ENCODE data around the gene TBC1D22A. TPM values are rescaled to one million over a fixed set of nuclear protein-coding genes. Genes with fewer than 3 reads are reported as not detected.

TBC1D22A gene
- total RNA-seq, 4 donors from 2014 or later = 9.2 to 45.3 (median 22.8) TPM

GRCh38 chr22:46911346-46911745 lies 148.9 kb downstream of the TBC1D22A start:
- Histone ChIP-seq H3K36me3 (no peaks in the 10 kb centered on the region), H3K27ac (no peak overlapping the region), H3K9me3 (no peaks in the 10 kb centered on the region), H3K4me3 (no peak overlapping the region), H3K4me1 (no peaks in the 10 kb centered on the region), H3K27me3 (no peaks in the 10 kb centered on the region)
- DNase-seq = no peak
- intact Hi-C loops (cut with DNase I; ENCODE audit: low total_unique reads) = no loop called here
- TF ChIP-seq, protein P1, sequence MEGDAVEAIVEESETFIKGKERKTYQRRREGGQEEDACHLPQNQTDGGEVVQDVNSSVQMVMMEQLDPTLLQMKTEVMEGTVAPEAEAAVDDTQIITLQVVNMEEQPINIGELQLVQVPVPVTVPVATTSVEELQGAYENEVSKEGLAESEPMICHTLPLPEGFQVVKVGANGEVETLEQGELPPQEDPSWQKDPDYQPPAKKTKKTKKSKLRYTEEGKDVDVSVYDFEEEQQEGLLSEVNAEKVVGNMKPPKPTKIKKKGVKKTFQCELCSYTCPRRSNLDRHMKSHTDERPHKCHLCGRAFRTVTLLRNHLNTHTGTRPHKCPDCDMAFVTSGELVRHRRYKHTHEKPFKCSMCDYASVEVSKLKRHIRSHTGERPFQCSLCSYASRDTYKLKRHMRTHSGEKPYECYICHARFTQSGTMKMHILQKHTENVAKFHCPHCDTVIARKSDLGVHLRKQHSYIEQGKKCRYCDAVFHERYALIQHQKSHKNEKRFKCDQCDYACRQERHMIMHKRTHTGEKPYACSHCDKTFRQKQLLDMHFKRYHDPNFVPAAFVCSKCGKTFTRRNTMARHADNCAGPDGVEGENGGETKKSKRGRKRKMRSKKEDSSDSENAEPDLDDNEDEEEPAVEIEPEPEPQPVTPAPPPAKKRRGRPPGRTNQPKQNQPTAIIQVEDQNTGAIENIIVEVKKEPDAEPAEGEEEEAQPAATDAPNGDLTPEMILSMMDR (IDR thresholded peaks at IDR 0.05) = no peak
- TF ChIP-seq POLR2A (IDR thresholded peaks at IDR 0.05) = no peak

DNA sequence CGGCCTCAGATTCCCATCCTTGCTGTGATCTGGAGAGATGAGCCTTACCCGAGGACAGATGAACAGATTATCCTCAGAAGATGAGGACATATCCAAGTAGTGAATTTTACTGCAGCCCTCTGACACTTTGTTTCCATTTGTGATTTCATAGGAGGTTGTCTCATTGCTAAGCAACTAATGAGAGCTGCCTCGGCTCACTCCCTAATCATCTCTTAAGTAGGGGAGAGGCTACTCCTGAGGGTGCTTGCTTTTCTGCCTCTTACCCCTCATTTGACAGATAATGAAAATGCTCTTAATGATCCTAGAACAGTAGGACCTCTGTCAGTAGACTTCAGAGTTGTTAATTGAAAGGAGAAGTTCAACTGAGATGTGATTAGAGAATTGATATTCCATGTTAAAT lies 150.9 kb downstream of the TBC1D22A start:
- H3K36me3 ChIP-seq = no peaks in the 10 kb centered on the region
- H3K27ac ChIP-seq = no peak overlapping the region
- TF ChIP-seq POLR2A (IDR thresholded peaks at IDR 0.05) = no peak
- TF ChIP-seq, protein P1 (IDR thresholded peaks at IDR 0.05) = no peak
- no peaks in the 10 kb centered on the region for H3K27me3 ChIP-seq
- intact Hi-C loops (cut with DNase I; ENCODE audit: low total_unique reads) = no loop called here
- no peaks in the 10 kb centered on the region for H3K4me1 ChIP-seq
- no peak for DNase-seq
- H3K4me3 ChIP-seq = no peak overlapping the region
- no peaks in the 10 kb centered on the region for H3K9me3 ChIP-seq

DNA sequence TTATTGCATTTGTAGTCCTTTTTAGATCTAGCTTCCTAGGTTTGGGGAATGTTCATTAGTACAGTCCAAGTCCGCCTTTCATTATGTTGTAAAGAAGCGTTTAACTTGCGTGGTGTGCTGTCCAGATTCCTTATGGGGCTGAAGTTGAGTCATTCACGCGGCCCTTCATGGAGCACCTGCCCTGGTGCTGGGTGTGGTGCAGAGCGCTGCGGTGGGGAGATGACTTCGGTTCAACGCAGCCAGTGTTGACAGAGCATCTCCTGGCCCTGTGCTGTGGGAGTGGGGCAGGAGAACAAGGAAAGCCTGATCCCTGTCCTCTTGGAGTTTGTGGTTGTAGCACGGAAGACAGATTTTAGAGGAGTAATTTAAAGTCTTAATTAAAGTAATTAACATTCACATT lies 152.0 kb downstream of the TBC1D22A start:
- Histone ChIP-seq H3K9me3 (no peaks in the 10 kb centered on the region), H3K36me3 (no peaks in the 10 kb centered on the region), H3K27ac (no peak overlapping the region), H3K4me1 (no peaks in the 10 kb centered on the region), H3K27me3 (no peaks in the 10 kb centered on the region), H3K4me3 (no peak overlapping the region)
- TF ChIP-seq, protein P1 (IDR thresholded peaks at IDR 0.05) = no peak
- no peak for TF ChIP-seq POLR2A (IDR thresholded peaks at IDR 0.05)
- intact Hi-C loops (cut with DNase I; ENCODE audit: low total_unique reads) = no loop called here
- no peak for DNase-seq

DNA sequence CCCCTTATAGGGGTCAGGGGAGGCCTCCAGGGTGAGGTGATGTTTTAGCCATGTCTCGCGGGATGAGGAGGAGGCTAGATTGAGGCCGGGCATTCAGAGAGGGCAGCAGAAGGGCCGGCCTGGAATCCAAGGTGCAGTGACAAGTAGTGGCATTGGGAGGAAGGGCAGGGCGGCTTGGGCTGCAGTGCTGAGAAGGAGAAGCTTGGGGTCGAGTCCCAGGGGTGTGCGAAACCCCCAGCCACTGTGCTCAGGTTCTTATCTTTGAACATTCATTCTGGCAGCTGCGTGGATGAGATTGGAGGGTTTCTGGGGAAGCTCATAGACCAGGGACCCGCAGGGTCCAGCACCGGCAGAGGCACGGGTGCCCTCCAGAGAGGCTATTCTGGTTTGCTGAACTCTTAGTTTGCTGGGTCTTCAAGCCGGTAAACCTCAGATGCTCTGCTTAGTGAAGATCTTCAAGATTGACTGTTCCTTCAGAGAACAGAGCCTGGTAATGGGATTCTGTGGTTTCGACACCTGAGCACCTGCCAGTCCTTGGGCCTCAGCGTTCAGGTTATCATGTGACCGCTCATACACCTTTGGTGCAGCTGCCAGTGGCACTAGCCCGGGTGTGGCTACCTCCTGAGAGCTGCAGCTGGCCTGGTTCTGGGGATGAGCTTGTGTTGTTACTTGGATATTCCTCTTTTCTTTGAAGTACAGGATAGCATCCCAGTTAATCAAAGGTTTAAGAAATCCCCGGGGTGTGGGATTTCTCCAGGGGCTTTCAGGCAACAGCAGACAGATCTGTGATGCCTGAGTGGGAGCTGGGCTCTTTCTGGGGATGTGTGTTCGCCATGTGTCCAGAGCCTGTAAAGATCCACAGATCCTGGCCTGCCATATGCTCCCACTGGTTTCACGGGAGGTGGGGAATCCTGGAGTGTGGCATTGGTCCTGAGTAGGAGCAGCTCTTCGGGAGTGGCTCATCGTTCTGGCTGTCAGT lies 152.8 kb downstream of the TBC1D22A start:
- TF ChIP-seq, protein P1 (IDR thresholded peaks at IDR 0.05) = no peak
- TF ChIP-seq POLR2A (IDR thresholded peaks at IDR 0.05) = no peak
- Histone ChIP-seq H3K9me3 (no peaks in the 10 kb centered on the region), H3K4me3 (no peak overlapping the region), H3K4me1 (no peaks in the 10 kb centered on the region), H3K27ac (no peak overlapping the region), H3K36me3 (no peaks in the 10 kb centered on the region), H3K27me3 (no peaks in the 10 kb centered on the region)
- intact Hi-C loops (cut with DNase I; ENCODE audit: low total_unique reads) = no loop called here
- no peak for DNase-seq

GRCh38 chr22:46915950-46916730 lies 153.7 kb downstream of the TBC1D22A start:
- TF ChIP-seq, protein P1 (IDR thresholded peaks at IDR 0.05) = no peak
- TF ChIP-seq POLR2A (IDR thresholded peaks at IDR 0.05) = no peak
- Histone ChIP-seq H3K4me1 (no peaks in the 10 kb centered on the region), H3K36me3 (no peaks in the 10 kb centered on the region), H3K9me3 (no peaks in the 10 kb centered on the region), H3K27me3 (no peaks in the 10 kb centered on the region), H3K4me3 (no peak overlapping the region), H3K27ac (no peak overlapping the region)
- intact Hi-C loops (cut with DNase I; ENCODE audit: low total_unique reads) = no loop called here
- no peak for DNase-seq
